Activated naive CD8-positive, alpha-beta T cell treated with anti-CD3 and anti-CD28 coated beads for 36 hours (primary cell): ENCODE measurements around the gene S100A11. TPM values are rescaled to one million over a fixed set of nuclear protein-coding genes. Genes with fewer than 3 reads are reported as not detected.

ENCODE experiments used
- DNase-seq: peaks from one replicate; pipeline ENCODE4 v3.0.0; 2021
- H3K27ac Mint-ChIP-seq: one replicate; pipeline ENCODE4 v1.8.0; 2022; ENCODE audit warnings: mild to moderate bottlenecking, moderate library complexity, mixed read lengths
- H3K27me3 Mint-ChIP-seq: one replicate; pipeline ENCODE4 v1.8.0; 2022; ENCODE audit warnings: mild to moderate bottlenecking, mixed read lengths
- H3K36me3 Mint-ChIP-seq: one replicate; pipeline ENCODE4 v1.8.0; 2021; ENCODE audit warnings: mild to moderate bottlenecking, mixed read lengths
- H3K4me1 Mint-ChIP-seq: one replicate; pipeline ENCODE4 v1.8.0; 2021; ENCODE audit warnings: mixed read lengths
- H3K4me3 Mint-ChIP-seq: one replicate; pipeline ENCODE4 v1.8.0; 2022; ENCODE audit warnings: mild to moderate bottlenecking, moderate library complexity, mixed read lengths
- H3K9me3 Mint-ChIP-seq: one replicate; pipeline ENCODE4 v1.8.0; 2022; ENCODE audit warnings: mixed read lengths
- total RNA-seq, 2 experiments: library from RNA; stranded (reverse); gene quantifications; one replicate each; pipeline ENCODE4 v1.2.3, GENCODE V29; 2021

Gene S100A11
- total RNA-seq, 2 experiments from 2014 or later = 162 to 165 TPM

DNA sequence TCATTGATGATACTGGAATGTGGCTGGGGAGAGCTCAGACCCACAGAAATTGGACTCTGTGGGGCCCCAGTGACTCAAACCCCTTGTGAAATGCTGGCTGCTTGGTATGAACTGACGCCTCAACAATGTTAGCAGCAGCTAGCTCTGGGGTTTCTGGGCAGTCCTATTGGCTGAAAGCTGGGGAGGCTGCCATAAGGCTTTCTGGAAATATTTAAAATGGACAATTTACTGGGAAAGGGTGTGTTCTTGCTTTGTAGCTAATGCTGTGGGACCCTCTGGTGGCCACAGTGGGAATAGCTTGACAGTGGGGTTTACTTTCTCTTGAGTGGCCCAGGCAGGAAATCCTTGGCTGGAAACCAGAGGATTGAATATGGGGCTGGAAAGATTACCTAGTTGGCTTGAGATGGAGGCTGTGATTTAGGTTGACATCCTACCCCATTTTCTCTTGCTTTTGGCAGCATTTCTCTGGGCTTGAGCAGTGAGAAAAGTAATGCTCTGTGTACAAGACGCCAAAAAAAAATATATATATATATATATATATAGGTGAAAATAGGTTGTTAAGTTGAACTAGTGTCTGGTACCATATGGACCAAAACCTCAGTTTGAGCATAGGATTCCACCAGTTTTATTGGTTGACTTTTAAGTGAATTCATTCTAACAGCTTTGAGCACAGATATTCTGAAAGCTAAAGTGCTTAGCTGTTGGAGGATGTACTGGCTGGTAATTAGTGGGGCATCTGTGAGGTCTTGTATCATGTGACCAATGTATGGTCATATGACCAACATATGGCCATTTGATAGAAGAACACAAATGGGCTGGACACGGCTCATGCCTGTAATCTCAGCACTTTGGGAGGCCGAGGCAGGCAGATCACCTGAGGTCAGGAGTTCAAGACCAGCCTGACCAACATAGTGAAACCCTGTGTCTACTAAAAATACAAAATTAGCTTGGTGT lies 34.9 kb downstream of the S100A11 start:
- Mint-ChIP-seq H3K36me3 (no peaks in the 10 kb centered on the region), H3K9me3 (no peaks in the 10 kb centered on the region), H3K27me3 (peaks cover 9% of the 10 kb centered on the region), H3K4me1 (peaks cover 14% of the 10 kb centered on the region), H3K27ac (no peak overlapping the region), H3K4me3 (no peak overlapping the region)
- peak; percentile 62 for DNase-seq

GRCh38 chr1:152000964-152001630 lies 35.7 kb downstream of the S100A11 start:
- no peaks in the 10 kb centered on the region for H3K36me3 Mint-ChIP-seq
- no peaks in the 10 kb centered on the region for H3K9me3 Mint-ChIP-seq
- peaks cover 11% of the 10 kb centered on the region for H3K4me1 Mint-ChIP-seq
- H3K4me3 Mint-ChIP-seq = no peak overlapping the region
- DNase-seq = no peak
- peaks cover 9% of the 10 kb centered on the region for H3K27me3 Mint-ChIP-seq
- H3K27ac Mint-ChIP-seq = no peak overlapping the region

DNA sequence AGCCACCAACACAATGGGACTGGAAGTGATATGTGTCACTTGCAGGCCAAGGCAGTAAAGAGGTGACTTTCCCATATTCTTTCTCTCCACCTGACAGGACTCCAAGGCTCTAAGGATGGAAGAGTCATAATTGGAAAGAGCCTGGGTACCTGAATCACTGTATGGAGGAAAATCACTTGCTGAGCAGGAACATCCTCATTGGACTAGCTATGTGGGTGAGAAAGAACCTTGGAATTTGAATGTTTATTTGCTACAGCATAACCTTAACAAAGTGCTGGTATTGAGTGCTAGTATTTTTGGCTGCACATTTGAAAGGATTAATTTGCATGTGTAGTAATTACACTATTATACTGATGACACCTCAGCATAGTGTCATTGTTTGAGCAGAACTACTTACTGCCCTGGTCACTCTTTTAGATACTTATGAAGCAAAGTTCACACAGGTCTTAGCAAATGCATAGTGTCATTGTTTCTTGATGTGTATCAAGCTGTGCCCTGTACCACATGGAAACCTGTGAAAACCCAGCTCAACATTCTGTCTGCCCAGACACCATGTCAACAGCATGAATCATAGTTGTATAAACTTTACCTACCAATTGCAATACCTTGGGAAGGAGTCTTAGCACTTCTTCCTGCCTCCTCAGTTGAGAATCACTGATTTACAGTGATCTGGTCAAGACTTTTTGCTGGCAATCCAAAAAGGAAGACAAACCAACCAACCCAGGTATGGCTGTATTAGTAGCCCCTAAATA lies 38.0 kb downstream of the S100A11 start:
- Mint-ChIP-seq H3K4me3 (no peak overlapping the region), H3K27ac (no peak overlapping the region), H3K27me3 (peaks cover 5% of the 10 kb centered on the region), H3K9me3 (no peaks in the 10 kb centered on the region), H3K36me3 (no peaks in the 10 kb centered on the region), H3K4me1 (peaks cover 20% of the 10 kb centered on the region)
- DNase-seq = no peak

- Mint-ChIP-seq H3K27me3 (no peaks in the 10 kb centered on the region), H3K9me3 (no peaks in the 10 kb centered on the region), H3K27ac (no peak overlapping the region), H3K36me3 (peaks cover 7% of the 10 kb centered on the region), H3K4me1 (peaks cover 27% of the 10 kb centered on the region), H3K4me3 (no peak overlapping the region)
- DNase-seq = no peak
Measured at GRCh38 chr1:151997284-151997570, 39.6 kb downstream of the S100A11 start.

GRCh38 chr1:151995774-151996173 lies 41.0 kb downstream of the S100A11 start:
- DNase-seq = no peak
- Mint-ChIP-seq H3K9me3 (no peaks in the 10 kb centered on the region), H3K4me1 (peaks cover 31% of the 10 kb centered on the region), H3K27me3 (no peaks in the 10 kb centered on the region), H3K27ac (no peak overlapping the region), H3K4me3 (no peak overlapping the region), H3K36me3 (peaks cover 16% of the 10 kb centered on the region)

- Mint-ChIP-seq H3K4me1 (peaks cover 38% of the 10 kb centered on the region), H3K36me3 (peaks cover 17% of the 10 kb centered on the region), H3K4me3 (peak overlapping the region; percentile 18), H3K27ac (no peak overlapping the region), H3K27me3 (no peaks in the 10 kb centered on the region), H3K9me3 (no peaks in the 10 kb centered on the region)
- no peak for DNase-seq
Measured at GRCh38 chr1:151994956-151995355, 41.8 kb downstream of the S100A11 start.

- Mint-ChIP-seq H3K27ac (peak within 1 kb of the TSS; percentile 96), H3K36me3 (peaks cover 17% of the 10 kb centered on the region), H3K9me3 (no peaks in the 10 kb centered on the region), H3K4me1 (peaks cover 48% of the 10 kb centered on the region), H3K4me3 (peak within 1 kb of the TSS; percentile 97), H3K27me3 (no peaks in the 10 kb centered on the region)
- DNase-seq = peak; percentile 81
Measured at GRCh38 chr1:151993734-151994496, 42.9 kb downstream of the S100A11 start, which contains the start of gene S100A10. Gene S100A10, minus strand, starts transcription at chr1:151993859. Its CDS starts 7,629 bp downstream, at chr1:151986230.

- Mint-ChIP-seq H3K36me3 (peaks cover 21% of the 10 kb centered on the region), H3K9me3 (no peaks in the 10 kb centered on the region), H3K27ac (peak overlapping the region; percentile 96), H3K4me3 (peak overlapping the region; percentile 97), H3K27me3 (no peaks in the 10 kb centered on the region), H3K4me1 (peaks cover 54% of the 10 kb centered on the region)
- peak; percentile 51 for DNase-seq
Measured at GRCh38 chr1:151993084-151993733, 43.6 kb downstream of the S100A11 start.

- peak overlapping the region; percentile 96 for H3K27ac Mint-ChIP-seq
- DNase-seq = peak; percentile 45
Measured at GRCh38 chr1:151992303-151993083, 44.3 kb downstream of the S100A11 start.

DNA sequence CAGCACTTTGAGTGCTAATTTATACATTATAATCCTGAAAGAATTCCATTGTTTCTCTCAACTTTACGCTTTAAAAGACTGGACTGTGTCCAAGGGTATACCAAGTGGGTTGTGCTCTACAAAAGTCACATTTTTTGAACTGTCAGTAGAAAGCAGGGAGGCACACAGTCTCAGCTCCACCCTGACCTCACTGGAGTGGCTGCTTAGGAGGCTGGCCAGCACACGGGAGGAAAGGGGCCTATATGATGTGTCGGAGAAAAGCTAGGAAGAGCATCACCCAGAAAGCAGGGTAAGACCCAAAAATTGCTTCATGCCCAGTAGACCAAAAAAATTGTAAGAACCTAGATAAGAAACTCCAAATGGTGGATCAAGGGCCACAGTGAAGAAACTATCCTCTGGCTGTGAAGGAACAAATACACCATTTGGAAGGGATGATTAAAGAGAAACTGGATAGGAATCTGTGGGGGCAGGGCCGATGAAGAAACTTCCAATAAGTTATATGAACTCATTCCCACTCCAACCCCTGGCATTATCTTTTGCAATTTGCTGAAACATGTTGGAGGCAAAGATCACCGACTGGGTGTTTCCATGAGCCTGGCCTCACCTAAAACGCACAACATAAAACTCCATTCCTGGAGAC lies 45.0 kb downstream of the S100A11 start:
- Mint-ChIP-seq H3K4me3 (peak overlapping the region; percentile 97), H3K36me3 (peaks cover 29% of the 10 kb centered on the region), H3K4me1 (peaks cover 59% of the 10 kb centered on the region), H3K27me3 (no peaks in the 10 kb centered on the region), H3K27ac (peak overlapping the region; percentile 38), H3K9me3 (no peaks in the 10 kb centered on the region)
- no peak for DNase-seq

More at GRCh38 chr1:151992303-151993083, 44.3 kb downstream of the S100A11 start:
- Mint-ChIP-seq H3K4me3 (peak overlapping the region; percentile 97), H3K27me3 (no peaks in the 10 kb centered on the region), H3K9me3 (no peaks in the 10 kb centered on the region), H3K36me3 (peaks cover 26% of the 10 kb centered on the region), H3K4me1 (peaks cover 59% of the 10 kb centered on the region)

- Mint-ChIP-seq H3K36me3 (peaks cover 39% of the 10 kb centered on the region), H3K27me3 (no peaks in the 10 kb centered on the region), H3K27ac (no peak overlapping the region), H3K4me3 (no peak overlapping the region), H3K9me3 (peaks cover 2% of the 10 kb centered on the region), H3K4me1 (peaks cover 65% of the 10 kb centered on the region)
- DNase-seq = no peak
Measured at GRCh38 chr1:151990856-151991198, 46.0 kb downstream of the S100A11 start.

DNA sequence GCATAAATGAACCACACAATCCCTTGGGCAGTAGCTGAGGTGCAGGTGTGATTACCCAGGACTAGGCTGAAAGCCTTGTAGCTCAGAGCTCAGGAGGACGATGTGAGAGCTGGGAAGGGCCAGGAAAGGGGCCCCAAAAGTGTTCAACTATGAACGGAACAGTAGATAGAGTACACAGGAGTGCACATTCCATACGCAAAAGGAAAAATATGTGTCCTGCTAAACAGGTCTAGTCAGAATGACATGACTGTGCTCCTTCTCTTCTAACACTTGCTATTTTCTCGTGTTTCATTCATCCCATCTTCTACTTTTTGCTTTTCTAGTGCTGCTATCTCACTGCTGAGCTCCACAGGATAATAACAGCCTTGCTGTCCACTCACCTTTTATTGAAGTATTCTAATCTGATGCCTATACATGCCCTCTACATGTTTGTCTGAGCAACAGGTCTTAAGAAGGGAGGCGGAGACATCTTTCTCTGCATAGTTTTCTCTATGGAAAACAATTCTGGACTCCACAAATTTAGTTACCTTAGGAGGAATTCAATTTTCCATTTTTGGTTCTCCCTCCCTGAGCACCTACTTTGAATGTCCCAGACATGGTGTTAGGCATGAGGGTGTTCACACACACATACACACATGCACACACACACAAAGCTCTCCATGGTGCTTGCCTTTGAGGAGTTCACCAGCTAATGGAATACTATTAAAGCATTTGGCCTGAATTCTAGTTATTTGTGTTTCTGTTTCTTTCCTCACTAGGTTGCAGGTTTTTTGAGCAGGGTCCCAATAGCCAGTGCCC lies 46.5 kb downstream of the S100A11 start:
- DNase-seq = no peak
- Mint-ChIP-seq H3K4me3 (no peak overlapping the region), H3K27me3 (no peaks in the 10 kb centered on the region), H3K36me3 (peaks cover 44% of the 10 kb centered on the region), H3K4me1 (peaks cover 70% of the 10 kb centered on the region), H3K9me3 (peaks cover 2% of the 10 kb centered on the region), H3K27ac (no peak overlapping the region)
